SIG-M5 (cell line): ENCODE measurements around the gene ERBB4.

ENCODE experiments used
- DNase-seq: peaks from one replicate; lab custom pipeline; 2025; lab: John Stamatoyannopoulos, UW

Gene ERBB4

GRCh38 chr2:212364112-212364985 lies 174.3 kb downstream of the ERBB4 start:
- no peak for DNase-seq

GRCh38 chr2:212361174-212361756 lies 177.3 kb downstream of the ERBB4 start:
- DNase-seq: no peak

GRCh38 chr2:212360068-212360460 lies 178.5 kb downstream of the ERBB4 start:
- no peak for DNase-seq

- no peak for DNase-seq
These were observed 179.1 kb downstream of the ERBB4 start for GRCh38 chr2:212359425-212360067.

DNA sequence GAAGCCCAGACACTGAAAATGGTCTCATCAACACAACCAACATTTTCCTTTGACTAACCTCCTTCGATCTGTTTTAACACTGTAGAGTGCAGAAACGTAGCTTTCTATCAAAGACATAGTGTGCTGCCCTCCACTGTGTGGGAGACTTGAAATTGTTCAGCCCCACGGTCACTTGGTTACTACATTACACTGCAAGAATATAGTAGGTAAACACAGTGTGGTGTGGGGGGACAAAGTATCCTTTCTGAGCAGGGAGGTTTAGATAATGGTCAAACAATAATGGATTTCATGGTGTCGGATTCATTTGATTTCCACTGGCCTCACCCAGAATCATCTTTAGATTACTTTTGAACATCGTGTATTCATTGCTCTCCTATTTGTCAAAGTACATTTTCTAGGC lies 181.0 kb downstream of the ERBB4 start:
- no peak for DNase-seq

DNA sequence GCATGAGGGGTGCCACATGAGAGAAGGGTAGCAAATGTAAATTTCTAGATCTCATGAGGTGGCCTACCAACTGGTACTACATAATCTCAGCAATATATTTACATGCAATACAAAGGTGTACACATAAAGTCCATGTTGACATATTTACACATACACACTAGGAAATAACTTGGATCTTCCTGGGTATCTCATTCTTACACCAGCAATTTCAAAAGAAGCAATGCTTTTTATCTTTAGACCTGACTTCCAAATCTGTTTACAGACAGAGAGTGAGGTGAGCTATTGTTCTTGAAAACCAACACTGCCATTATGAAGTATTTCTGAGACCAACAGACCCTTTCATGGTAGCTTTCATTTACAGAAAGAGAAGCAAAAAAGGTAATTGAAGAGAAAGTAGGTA lies 184.2 kb downstream of the ERBB4 start:
- no peak for DNase-seq

DNA sequence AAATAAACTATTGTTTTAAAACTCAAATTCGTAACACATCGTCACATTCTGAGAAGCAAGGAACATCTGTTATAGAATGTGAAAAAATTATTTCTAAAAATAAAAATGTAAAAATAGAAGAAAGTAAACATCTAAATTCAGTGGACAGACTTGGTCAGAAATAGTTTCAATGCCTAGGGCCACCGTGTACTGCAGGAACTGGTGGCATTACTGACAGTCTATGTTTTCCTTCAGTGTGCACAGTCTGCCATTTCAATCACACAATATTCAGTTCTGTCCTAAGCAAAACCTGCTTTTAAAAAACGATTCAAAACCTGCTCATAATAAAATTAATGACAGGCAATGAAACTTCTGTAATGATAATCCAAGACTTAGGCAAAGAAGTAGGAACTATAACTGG lies 190.1 kb downstream of the ERBB4 start:
- DNase-seq: no peak

DNA sequence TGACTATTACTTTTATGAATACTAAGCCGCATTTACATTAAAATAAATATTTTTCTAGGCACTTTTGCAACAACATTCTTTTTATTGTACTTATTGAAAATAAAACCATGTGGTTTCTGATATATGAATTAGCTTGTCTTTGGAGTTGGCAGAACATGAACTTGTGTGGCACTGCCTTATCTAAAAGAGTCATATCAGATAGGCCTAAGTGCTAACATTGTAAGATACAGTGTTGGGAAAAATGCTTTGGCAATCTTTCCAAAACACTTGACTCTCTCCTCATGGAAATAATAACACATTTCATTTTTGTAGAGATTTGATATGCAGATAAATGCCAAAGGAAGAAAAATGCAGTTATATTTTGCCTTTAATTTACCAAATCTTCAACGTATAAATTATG lies 191.7 kb downstream of the ERBB4 start:
- DNase-seq: no peak

DNA sequence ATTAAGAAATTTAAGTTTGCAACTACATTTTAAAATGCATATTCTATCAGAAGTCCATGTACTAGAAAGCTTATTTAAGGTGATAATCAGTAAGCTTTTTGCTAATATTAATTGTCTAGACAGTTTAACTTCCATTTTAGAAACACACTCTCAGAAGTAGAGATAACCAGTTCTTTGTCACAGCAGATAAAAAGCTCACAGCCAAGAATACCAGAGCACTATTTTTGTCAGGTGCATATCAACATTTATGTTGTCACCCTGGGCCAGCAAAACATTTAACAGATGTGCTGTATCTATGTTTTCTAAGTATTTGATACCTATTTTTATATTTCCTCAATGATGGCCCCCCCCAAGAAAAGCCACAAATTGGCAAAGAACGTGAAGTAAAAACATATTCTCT lies 192.6 kb downstream of the ERBB4 start:
- no peak for DNase-seq

DNA sequence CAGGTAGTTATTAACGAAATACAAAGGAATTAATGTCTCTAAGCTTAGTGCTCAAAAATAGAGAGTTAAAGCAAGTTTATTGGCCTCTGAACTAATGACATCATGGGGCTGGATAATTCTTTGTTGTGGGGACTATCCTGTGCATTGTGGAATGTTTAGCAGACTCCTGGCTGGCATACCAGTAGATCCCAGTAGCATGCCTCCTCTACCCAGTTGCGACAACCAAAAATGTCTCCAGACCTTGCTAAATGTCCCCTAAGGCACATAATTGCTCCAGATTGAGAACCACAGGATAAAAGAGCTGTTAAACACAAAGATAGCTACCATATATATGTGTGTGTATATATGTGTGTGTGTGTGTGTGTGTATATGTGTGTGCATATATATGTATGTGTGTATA lies 194.5 kb downstream of the ERBB4 start:
- no peak for DNase-seq

DNA sequence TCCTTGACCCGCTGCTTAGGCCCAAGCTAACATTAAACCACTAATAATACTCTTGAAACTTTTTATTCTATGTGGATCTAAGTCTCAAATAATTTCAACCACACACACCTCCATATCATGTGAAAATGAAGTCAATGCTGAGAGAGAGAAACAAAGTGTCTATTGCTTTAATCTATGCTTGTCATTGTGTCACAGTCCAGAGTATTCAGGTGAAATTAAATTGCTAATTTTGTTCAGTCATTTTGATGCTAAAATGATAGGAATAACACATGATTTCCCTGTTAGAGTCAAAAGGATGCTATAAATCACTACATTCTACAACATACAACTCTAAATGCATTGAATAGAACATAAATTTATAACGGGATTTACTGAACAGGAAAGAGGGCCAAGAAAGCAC lies 195.4 kb downstream of the ERBB4 start:
- no peak for DNase-seq

DNA sequence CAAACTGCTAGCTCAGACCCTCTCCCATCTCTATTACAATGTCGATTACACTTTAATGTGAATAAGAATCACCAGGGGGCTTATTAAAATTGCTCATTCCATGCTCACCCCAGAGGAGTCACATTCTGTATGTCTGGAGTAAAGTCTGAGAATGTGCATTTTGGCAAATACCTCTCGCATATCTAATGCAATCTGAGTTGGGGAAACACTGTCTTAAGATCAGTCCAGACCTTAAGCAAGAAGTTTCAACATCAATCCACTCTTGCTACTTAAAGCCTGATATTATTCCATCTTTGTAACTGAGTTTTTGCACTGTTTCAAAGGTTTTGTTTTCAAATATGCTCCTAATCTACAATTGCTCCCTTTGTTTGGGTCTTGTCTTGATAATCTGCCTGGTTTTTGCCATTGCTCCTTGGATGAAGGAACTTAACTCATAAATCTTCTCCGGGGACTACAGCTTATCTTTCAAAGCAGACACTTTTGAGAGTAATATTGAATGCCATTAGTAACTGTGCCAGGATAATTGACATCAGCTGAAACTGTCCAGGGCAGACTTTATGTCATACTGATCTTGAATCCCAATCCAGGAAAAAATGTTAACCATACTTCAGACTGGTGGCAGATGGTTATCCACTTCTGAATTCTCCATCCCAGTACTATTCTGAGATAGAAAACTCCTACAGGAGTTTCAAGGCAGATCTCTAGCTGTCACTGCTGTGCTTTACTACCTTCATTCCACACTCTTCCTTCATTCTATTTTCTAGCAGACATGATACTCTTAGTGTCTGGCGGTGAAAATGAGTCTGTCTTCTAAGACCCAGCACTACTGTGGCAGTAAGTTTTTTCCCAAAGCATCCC lies 200.9 kb downstream of the ERBB4 start:
- no peak for DNase-seq

DNA sequence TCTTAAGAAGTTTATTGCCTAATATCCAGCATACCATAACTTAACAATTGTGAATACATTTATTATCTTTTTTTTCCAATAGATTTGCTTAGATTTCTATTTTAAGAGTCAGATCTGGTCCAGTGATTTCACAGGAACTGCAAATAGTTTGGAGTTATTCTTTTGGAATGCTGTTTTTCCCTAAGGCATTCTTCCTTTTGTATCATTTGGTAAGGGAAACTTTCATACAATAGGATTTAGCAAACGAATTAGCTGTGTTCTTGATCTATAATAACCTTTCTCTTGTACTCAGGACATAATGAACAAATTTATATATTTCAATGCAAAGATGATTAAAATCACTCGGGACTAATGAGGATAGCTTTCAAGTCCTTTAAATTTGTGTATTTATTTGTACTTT lies 201.6 kb downstream of the ERBB4 start:
- no peak for DNase-seq

DNA sequence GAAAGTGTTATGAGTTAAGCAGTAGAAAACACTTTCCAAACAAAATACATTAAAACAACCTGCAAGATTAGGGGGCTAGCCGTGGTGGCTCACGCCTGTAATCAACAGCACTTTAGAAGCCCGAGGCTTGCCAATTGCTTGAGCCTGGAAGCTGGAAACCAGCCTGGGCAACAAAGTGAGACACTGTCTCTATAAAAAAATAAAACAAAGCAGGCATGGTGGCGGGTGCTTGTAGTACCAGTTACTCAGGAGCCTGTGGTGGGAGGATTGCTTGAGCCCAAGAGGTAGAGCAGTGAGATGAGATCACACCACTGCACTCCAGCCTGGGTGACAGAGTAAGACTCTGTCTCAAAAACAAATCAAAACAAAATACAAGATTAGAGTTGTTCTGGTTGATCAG lies 208.3 kb downstream of the ERBB4 start:
- no peak for DNase-seq

GRCh38 chr2:212328712-212329496 lies 209.7 kb downstream of the ERBB4 start:
- DNase-seq: no peak

DNA sequence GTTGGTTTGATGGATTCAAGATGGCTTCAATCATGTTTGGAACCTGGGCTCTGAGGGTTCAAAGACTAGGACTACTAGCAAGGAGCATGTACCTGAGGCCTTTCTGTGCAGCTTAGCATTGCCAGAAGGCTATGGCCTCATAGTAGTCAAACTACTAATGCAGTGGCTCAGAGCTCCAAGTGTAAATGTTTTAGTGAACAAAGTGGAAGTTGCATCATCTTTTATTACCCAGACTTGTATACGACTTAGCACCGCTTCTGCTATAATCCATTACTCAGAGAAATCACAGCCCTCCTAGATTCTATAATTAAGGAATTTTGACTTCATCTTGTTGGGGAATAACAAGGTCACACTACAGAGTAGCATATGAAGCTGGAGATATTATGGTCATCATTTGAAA lies 210.5 kb downstream of the ERBB4 start:
- DNase-seq: no peak

DNA sequence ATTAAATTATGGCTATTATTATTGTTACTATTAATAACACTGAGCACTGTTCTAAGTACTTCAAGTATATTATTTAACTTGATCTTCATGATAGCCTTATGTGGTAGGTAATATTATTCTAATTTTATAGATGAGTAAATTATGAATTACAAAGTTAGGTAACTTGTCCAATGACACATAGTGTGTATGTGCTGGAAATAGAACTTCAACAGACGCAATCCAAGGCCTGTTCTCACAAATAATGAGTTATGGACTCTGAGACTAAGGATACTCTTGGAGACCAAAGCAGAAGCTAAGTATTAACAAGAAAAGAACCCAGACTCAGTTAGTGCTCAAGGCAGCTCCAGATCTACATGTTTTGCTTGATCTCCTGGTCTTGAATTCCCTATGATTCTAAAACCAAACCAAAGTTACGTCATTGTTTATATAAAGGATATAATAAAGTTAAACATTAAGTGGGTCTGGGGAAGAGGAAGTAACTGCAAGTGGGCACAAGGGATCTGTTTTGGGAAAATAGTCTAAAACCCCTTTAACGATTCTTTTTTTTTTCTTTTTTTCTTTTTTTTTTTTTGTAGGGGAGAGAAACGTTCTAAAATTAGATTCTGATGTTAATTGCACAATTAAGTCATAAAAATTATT lies 211.3 kb downstream of the ERBB4 start:
- no peak for DNase-seq

DNA sequence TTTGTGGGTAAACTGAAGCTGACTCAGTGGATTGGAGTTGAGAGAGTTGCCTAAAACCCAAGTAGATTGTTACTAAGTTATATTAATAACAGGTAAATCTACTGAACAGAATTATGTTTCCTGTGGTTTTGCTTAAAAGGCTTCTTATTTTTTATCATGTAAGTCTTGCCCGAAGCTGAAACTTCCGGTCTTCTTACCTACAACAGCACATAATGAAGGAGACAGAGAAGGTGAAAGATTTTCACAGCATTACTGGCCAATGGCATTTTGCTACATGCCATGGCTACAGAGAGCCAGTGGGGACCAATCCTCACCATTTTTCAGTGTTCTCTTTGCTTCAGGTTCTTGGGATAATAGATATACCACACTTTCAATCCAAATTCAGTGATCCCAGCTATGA lies 220.0 kb downstream of the ERBB4 start:
- no peak for DNase-seq

DNA sequence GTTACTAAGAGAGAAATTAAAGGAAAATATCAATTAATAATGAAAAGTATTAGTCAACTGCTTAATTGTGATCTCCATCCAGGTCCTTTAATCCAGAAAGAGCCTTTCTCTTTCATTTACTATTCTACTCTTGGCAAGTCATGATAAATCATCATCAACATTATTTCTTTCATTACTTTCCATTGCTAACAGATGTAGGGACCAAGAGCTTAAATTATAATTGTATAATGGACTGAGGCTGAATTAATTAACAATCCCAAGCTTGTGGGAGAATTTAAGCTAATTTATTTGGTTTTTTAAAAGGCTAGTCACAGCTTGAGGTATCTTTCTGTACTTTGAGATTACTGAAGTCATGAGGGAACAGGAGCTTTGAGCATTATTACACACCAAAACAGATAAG lies 223.9 kb downstream of the ERBB4 start:
- no peak for DNase-seq

GRCh38 chr2:212311807-212312404 lies 226.7 kb downstream of the ERBB4 start:
- no peak for DNase-seq

GRCh38 chr2:212299943-212300342 lies 238.7 kb downstream of the ERBB4 start:
- no peak for DNase-seq
